ENCODE measurements around the gene XYLT1. TPM values are rescaled to one million over a fixed set of nuclear protein-coding genes. Genes with fewer than 3 reads are reported as not detected.

Gene XYLT1
- total RNA-seq, 1 donor from 2014 or later = 1.6 TPM

DNA sequence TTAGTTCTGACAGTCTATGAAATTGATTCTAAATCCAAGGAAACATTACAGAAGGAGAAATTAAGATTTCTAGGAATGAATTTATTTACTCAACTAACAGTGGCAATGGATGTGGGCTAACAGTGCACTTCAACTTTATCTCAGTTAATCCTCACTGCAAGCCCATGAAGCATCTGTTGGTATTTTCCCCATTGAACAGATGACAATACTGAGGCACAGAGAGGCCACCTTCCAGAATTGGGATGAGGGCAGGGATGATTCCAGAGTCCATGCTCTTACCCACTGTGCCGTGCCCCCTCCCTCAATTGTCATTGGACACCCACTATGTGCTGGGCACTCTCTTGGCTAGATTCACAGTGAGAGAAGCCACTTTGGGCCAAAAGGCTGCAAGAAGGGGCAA, 89.0 kb downstream of the XYLT1 start:
- no peaks in the 10 kb centered on the region for H3K27me3 ChIP-seq (ENCODE audit: control insufficient read depth, insufficient read depth, low read length)
- H3K36me3 ChIP-seq (ENCODE audit: control insufficient read depth, insufficient read depth, low read length) = no peaks in the 10 kb centered on the region
- DNase-seq (ENCODE audit: low read depth) = no peak
- no peak overlapping the region for H3K4me3 ChIP-seq (ENCODE audit: low read depth, low read length)
- TF ChIP-seq CTCF (IDR thresholded peaks at IDR 0.05; ENCODE audit: insufficient read depth, low read length, poor library complexity, severe bottlenecking) = no peak

- H3K27me3 ChIP-seq (ENCODE audit: control insufficient read depth, insufficient read depth, low read length) = no peaks in the 10 kb centered on the region
- H3K36me3 ChIP-seq (ENCODE audit: control insufficient read depth, insufficient read depth, low read length) = no peaks in the 10 kb centered on the region
- no peak for TF ChIP-seq CTCF (IDR thresholded peaks at IDR 0.05; ENCODE audit: insufficient read depth, low read length, poor library complexity, severe bottlenecking)
- H3K4me3 ChIP-seq (ENCODE audit: low read depth, low read length) = no peak overlapping the region
- DNase-seq (ENCODE audit: low read depth) = no peak
Observed at GRCh38 chr16:17380613-17381012, 90.1 kb downstream of the XYLT1 start.

- no peak for TF ChIP-seq CTCF (IDR thresholded peaks at IDR 0.05; ENCODE audit: insufficient read depth, low read length, poor library complexity, severe bottlenecking)
- DNase-seq (ENCODE audit: low read depth) = no peak
- Histone ChIP-seq H3K36me3 (ENCODE audit: control insufficient read depth, insufficient read depth, low read length) (no peaks in the 10 kb centered on the region), H3K27me3 (ENCODE audit: control insufficient read depth, insufficient read depth, low read length) (no peaks in the 10 kb centered on the region), H3K4me3 (ENCODE audit: low read depth, low read length) (no peak overlapping the region)
Observed at GRCh38 chr16:17379121-17379571, 91.6 kb downstream of the XYLT1 start.

DNA sequence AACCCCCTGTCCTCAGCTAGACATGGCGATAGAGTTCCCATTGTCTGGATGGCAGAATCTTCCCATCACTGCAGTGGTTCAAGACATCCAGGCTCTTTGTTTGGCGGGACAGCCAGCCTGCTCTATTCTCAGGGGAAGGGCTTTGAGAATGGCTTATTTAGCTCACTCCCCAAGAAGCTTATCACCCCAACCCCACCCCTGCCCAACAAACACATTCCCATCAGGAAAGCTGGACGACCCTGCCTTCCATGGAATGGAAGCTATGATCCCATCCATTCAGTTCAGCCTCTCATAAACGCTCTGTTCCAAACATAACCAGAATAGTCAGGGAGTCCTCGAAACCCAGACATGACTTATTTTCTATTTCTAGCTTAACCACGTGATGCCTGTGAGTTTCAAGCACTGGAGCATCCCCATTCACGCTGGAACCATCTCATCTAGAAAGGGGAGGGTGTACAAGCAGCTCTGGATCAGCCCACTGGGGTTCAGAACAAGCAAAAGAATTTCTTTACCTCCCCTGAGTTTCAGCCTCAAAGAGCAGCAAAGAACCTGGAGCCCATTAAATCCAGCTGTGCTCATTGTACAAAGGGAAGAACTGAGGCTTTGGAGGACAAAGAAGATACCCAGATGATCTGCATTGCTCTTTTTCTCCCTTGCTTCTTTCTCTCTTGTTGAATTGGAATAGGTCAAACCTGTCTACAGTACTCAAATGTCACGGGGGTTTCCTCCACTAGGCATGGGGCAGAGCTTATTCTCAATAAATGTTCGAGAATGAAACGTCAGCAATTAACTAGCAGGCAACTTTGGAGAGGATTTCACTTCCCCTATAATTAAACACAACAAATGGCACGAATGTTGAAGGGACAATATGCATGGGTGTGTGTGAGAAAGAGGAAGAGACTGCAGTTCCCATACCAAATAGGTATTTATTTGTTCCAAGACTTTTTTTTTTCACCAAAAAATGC, 93.1 kb downstream of the XYLT1 start:
- Histone ChIP-seq H3K27me3 (ENCODE audit: control insufficient read depth, insufficient read depth, low read length) (no peaks in the 10 kb centered on the region), H3K36me3 (ENCODE audit: control insufficient read depth, insufficient read depth, low read length) (no peaks in the 10 kb centered on the region), H3K4me3 (ENCODE audit: low read depth, low read length) (no peak overlapping the region)
- DNase-seq (ENCODE audit: low read depth) = no peak
- TF ChIP-seq CTCF (IDR thresholded peaks at IDR 0.05; ENCODE audit: insufficient read depth, low read length, poor library complexity, severe bottlenecking) = no peak

- H3K4me3 ChIP-seq (ENCODE audit: low read depth, low read length) = no peak overlapping the region
- H3K27me3 ChIP-seq (ENCODE audit: control insufficient read depth, insufficient read depth, low read length) = no peaks in the 10 kb centered on the region
- DNase-seq (ENCODE audit: low read depth) = no peak
- no peak for TF ChIP-seq CTCF (IDR thresholded peaks at IDR 0.05; ENCODE audit: insufficient read depth, low read length, poor library complexity, severe bottlenecking)
- H3K36me3 ChIP-seq (ENCODE audit: control insufficient read depth, insufficient read depth, low read length) = no peaks in the 10 kb centered on the region
Observed at GRCh38 chr16:17375461-17376304, 95.1 kb downstream of the XYLT1 start.
